ENCODE results near the gene EFCAB6.

EFCAB6 gene

DNA sequence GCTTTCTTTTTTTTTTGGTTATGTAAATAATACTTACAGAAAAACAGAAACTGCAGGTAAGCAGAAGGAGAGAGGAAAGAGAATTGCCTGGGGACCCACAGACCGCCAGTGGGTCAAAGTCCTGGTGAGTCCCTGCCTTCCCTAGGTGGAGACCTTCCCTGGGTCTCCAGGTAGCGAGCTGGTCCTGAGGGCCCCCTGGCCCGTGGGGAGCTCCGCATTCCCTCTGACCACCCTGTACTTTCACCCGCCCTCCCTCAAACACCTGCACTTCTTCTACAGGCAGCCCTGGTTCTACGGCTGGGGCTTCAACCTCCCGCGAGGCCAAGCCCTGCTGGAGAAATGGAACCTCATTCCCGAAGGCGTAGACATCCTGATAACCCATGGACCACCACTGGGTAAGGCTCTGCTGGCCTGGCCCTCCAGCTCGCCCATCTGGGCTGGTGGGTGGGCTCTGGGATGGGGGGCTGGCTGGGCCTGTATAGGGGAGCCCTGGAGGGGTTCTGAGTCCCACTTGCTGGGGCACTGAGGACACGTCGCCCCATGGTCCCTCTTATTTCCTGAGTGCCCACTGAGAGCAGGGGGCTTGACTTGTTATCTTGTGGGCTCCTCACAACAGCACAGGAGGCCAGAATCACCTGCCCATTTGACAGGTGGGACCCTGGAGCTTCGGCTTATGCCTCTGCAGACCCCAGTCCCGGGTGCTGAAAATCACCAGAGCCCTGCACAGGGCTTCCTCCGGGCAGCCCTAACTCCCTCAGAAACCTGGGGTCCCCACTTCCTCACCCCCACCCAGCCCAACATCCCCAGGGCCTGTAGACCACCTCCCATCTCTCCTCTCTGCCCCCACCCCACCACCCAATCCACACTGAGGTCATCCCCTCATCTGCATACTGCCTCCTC, 313.9 kb downstream of the EFCAB6 start:
- no peak for DNase-seq

DNA sequence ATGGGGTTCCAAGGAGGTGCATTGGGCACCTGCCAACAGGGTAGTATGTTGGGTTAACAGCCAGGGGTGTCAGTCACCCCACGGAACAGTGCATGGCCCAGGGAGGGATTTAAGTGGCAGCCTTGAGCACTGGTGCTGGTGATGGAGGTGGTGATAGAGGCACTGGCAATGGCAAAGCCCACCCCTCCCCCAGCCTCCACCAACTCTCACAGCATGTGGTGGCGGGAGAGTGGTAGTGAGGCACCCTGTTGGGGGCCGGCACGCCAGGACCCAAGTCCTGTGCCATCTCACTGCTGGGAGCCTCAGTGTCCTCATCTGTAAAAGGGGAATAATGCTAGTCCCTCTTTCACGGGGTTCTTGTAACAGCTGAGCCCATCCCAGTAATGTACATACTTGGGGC, 318.8 kb downstream of the EFCAB6 start:
- no peak for DNase-seq

DNA sequence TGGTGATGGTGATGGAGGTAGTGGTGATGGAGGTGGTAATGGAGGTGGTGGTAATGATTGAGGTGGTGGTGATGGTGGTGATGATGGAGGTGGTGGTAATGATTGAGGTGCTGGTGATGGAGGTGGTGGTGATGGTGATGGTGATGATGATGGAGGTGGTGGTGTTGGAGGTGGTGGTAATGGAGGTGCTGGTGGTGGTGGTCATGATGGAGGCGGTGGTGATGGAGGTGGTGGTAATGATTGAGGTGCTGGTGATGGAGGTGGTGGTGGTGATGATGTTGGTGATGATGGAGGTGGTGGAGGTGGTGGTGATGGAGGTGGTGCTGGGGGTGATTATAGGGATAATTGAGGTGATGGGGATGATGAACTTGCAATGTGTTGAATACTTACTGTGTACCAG, 320.4 kb downstream of the EFCAB6 start:
- DNase-seq, result no peak

- DNase-seq, result no peak
These were observed 320.9 kb downstream of the EFCAB6 start for GRCh38 chr22:43491177-43491576.

DNA sequence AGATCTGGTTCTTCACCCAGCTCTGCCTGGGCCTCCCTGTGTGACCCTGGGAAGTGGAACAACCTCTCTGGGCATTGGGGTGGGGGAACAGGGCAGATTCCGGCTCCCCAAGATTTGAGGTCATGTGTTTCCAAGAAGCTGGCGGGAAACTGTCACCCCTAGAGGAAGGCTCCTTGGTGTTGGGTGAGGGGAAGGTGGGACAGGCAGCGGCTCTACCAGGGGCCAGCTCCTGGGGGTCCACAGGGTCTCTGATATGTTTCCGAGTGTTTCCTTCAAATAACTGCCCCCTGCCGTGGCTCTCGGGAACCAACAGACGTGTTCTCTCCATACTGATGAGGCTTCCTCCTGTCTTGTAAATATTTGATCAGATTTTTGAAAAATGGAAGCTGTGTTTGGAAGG, 321.8 kb downstream of the EFCAB6 start:
- DNase-seq, result no peak

DNA sequence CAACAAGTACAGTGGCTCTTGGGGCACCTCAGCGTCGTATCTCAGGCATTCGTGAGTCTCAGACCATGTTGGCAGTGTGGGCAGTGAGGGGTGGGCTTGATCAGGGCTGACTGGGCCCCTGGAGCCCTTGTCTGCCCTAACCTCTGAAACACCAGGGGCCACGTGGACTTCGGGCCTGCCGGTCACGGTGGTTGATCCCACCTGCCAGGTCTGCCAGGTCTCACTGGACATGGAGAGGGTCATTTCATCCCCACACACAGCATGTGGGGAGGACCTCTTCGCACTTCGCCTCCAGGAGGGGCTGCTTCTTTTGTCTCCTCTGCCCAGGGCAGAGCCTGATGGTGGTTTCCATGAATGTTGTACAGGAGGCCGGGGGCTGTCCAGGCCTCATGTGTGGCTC, 323.2 kb downstream of the EFCAB6 start:
- DNase-seq, result no peak

GRCh38 chr22:43488031-43488866, 323.9 kb downstream of the EFCAB6 start:
- no peak for DNase-seq

- DNase-seq, result no peak
These were observed 324.6 kb downstream of the EFCAB6 start for GRCh38 chr22:43487311-43488030.

- no peak for DNase-seq
These were observed 326.5 kb downstream of the EFCAB6 start for GRCh38 chr22:43485502-43486089.

GRCh38 chr22:43484227-43484626, 327.9 kb downstream of the EFCAB6 start:
- no peak for DNase-seq

DNA sequence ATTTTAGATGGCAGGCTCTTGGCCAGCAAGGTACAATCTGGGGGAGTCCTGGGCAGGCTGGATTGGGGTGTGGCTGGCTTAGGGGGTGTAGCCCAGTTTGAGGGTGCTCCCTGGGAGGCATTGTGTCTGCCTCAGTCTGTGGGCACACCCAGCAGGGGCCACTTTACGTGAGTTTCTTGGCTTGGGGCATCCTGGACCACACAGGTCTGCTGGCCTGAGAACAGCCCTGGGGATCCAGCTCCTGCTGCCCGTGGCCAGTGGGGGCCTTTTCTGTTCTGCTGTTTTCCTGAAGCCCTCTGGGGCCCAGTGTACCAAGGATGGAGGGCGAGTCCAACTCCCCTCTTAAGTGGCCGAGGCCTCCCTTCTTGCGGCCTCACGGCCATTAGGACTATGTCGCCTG, 328.4 kb downstream of the EFCAB6 start:
- no peak for DNase-seq

DNA sequence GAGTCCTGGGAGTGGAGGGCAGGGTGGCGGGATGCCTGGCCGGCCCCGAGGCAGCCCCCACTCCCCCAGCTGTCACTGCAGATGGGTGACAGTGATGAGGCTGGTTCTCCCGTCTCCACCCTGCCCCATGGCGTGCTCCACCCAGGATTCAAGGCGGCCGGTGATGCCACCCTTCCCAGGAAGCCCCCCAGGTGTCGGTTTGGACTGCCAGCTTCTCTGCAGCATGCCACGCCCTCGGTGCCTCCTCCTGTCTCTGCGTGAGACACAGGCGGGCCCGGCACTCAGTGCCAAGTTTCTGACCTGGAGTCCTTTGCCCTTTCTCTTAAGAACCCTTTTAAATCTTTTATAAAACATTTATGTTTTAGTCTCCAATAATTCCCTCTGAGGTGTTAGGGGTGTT, 328.8 kb downstream of the EFCAB6 start:
- DNase-seq, result no peak

DNA sequence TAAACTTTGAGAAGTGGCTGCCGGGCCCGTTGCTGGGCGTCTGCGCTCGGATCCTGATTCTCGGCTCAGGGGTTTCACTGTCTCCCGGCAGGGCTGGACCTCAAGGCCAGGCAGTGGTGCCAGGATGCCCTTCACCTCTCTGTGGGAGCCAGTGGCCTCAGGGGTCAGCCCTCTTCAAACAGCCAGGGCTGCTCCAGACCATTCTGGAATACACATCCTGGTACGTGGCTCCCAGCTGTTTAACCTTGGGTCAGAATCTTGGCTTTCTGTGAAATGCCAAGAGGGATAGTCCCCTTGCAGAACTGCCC, 329.8 kb downstream of the EFCAB6 start:
- no peak for DNase-seq

- DNase-seq, result no peak
These were observed 330.4 kb downstream of the EFCAB6 start for GRCh38 chr22:43481568-43482317.

DNA sequence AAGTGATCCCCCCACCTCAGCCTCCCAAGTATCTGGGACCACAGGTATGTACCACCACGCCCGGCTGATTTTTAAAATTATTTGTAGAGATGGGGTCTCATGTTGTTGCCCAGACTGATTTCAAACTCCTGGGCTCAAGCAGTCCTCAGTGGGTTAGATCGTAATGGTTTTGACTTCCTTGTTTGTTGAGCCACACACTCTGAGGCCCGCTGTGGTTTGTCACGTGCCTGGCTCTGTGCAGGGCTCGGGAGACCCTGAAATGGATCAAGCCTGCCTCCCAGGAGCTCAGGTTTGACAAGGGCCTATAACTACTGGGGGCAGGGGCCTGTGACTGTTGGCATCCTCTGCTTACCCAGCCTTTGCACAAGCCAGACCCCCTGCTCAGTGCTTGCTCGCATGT, 332.1 kb downstream of the EFCAB6 start:
- DNase-seq, result no peak

GRCh38 chr22:43479301-43479950, 332.7 kb downstream of the EFCAB6 start:
- no peak for DNase-seq

Measured in stimulated activated CD4-positive, alpha-beta T cell treated with anti-CD3 and anti-CD28 coated beads, Interleukin-12 subunit alpha, Interleukin-12 subunit beta, amount 100 ng/mL, for 4 hours (primary cell).